ENCODE data around the gene TGFBR3.

- no peak for TF ChIP-seq POLR2A (IDR thresholded peaks at IDR 0.05)
- TF ChIP-seq, protein P1, sequence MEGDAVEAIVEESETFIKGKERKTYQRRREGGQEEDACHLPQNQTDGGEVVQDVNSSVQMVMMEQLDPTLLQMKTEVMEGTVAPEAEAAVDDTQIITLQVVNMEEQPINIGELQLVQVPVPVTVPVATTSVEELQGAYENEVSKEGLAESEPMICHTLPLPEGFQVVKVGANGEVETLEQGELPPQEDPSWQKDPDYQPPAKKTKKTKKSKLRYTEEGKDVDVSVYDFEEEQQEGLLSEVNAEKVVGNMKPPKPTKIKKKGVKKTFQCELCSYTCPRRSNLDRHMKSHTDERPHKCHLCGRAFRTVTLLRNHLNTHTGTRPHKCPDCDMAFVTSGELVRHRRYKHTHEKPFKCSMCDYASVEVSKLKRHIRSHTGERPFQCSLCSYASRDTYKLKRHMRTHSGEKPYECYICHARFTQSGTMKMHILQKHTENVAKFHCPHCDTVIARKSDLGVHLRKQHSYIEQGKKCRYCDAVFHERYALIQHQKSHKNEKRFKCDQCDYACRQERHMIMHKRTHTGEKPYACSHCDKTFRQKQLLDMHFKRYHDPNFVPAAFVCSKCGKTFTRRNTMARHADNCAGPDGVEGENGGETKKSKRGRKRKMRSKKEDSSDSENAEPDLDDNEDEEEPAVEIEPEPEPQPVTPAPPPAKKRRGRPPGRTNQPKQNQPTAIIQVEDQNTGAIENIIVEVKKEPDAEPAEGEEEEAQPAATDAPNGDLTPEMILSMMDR (IDR thresholded peaks at IDR 0.05) = no peak
Observed at GRCh38 chr1:91842563-91842962, 43.4 kb downstream of the TGFBR3 start.

All from Peyer's patch (tissue), 4 donors.